Measurements from ENCODE around the gene GPER1.

The GPER1 gene

DNA sequence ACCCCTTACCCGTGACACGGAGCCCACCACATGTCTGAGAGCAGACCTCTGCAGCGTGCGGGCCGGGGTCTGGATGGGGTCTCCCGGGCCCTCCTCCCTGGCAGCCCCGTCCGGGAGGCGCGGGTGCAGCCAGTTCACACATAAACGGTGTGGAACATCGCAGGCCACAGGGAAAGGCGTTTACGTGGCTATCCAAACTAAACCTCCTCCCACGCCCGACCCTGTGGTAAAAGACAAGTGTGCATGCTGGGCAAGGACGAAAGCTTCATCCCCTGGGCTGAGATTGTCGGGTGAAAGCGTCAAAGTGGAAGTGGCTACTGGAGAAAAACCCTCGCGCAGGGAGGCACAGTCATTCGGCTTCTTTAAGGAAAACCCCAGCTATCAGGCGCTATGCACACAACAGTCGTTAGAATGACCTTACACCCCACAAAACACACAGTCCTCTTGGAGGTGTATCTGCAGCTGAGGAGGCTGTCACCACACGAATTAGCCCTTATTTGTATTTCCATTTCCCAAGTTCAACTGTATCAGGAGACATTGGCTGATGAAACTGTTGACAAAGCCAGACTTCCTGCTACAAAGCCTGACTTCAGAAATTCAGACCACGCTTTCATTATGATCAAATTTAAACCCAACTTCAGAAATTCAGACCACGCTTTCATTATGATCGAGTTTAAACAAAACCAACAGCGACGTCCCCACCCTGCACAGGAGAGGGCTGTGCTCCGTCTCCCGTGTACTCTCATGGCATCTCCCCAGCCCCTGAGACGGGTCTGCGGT lies 15.3 kb downstream of the GPER1 start:
- H3K27me3 Mint-ChIP-seq (ENCODE audit: low read depth): peaks cover 4% of the 10 kb centered on the region
- H3K9me3 Mint-ChIP-seq: no peaks in the 10 kb centered on the region
- TF ChIP-seq, protein P1, sequence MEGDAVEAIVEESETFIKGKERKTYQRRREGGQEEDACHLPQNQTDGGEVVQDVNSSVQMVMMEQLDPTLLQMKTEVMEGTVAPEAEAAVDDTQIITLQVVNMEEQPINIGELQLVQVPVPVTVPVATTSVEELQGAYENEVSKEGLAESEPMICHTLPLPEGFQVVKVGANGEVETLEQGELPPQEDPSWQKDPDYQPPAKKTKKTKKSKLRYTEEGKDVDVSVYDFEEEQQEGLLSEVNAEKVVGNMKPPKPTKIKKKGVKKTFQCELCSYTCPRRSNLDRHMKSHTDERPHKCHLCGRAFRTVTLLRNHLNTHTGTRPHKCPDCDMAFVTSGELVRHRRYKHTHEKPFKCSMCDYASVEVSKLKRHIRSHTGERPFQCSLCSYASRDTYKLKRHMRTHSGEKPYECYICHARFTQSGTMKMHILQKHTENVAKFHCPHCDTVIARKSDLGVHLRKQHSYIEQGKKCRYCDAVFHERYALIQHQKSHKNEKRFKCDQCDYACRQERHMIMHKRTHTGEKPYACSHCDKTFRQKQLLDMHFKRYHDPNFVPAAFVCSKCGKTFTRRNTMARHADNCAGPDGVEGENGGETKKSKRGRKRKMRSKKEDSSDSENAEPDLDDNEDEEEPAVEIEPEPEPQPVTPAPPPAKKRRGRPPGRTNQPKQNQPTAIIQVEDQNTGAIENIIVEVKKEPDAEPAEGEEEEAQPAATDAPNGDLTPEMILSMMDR (IDR thresholded peaks at IDR 0.05; ENCODE audit: unreplicated experiment in 3 of 3): no peak
- peaks cover 6% of the 10 kb centered on the region for H3K36me3 Mint-ChIP-seq (ENCODE audit: low read depth)
- peaks cover 56% of the 10 kb centered on the region for H3K4me1 Mint-ChIP-seq
- peak overlapping the region in 2 of 3 experiments; percentile 29 to 51 for H3K27ac Mint-ChIP-seq
- no peak overlapping the region for H3K4me3 Mint-ChIP-seq

DNA sequence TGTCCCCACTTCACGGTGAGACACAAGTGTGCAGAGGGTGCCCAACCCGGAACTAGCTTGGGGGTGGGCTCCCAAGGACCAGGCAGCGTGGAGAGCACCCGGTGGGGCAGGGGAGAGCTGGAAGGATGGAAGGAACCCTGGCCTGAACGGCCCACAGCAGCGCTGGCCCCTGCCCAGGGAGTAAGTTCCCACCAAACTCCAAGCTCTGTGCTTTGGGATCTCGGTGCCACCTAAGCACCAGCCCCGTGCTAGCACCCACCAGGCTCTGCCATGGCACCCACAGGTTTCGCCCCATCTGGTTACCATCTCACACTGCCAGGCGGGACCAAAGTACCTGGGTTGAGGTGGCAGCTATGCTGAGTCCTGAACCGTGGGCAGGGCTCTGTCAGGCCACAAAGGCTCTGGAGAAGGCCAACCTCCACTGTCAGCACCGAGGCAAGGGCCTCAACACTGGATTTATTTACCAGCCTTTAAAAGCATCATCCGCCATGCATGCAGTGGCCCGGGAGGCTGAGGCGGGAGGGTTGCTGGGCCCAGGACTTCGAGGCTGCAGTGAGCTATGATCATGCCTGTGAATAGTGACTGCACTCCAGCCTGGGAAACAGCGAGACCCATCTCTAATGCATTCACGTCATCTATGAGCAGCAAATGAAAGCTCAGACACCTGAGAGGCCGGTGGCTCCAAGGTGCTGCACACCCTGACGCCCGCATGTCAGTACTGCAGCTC lies 16.0 kb downstream of the GPER1 start:
- H3K27ac Mint-ChIP-seq: peak overlapping the region in 2 of 3 experiments; percentile 48 to 69
- TF ChIP-seq, protein P1 (IDR thresholded peaks at IDR 0.05; ENCODE audit: unreplicated experiment in 3 of 3): no peak
- H3K36me3 Mint-ChIP-seq (ENCODE audit: low read depth): peaks cover 4% of the 10 kb centered on the region
- no peaks in the 10 kb centered on the region for H3K9me3 Mint-ChIP-seq
- peaks cover 6% of the 10 kb centered on the region for H3K27me3 Mint-ChIP-seq (ENCODE audit: low read depth)
- no peak overlapping the region for H3K4me3 Mint-ChIP-seq
- H3K4me1 Mint-ChIP-seq: peaks cover 56% of the 10 kb centered on the region

DNA sequence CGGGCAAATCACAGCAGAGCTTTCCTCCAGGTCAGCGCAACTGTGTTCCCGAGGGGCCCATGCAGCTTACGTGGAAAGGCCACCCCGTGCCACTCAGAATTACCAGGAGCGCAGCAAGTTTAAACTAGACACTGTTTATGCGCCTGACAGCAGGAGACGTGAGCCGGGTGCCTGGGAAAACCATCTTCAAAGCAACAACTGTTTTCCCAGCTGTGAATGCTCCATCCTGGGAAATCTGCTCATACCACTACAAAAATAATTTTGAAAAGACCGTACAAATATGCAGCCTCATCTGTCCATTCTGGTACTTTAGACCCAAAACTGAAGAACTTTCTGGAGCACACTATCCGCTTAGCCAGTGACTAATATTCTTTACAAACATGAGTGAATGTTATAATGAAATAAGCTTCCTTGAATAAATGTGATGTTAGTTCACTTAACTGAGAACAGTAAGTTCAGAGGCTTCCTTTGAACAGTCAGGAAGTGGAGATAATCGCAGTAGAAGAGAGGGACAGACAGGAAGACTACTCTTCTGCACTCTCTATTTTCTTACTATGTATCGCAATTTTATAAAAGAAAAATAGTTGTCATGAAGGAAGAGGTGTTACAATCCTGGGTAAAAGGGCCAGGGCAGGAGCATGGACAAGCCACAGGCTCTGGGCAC lies 16.7 kb downstream of the GPER1 start:
- TF ChIP-seq, protein P1 (IDR thresholded peaks at IDR 0.05; ENCODE audit: unreplicated experiment in 3 of 3): no peak
- Mint-ChIP-seq H3K27me3 (ENCODE audit: low read depth) (peaks cover 8% of the 10 kb centered on the region), H3K4me3 (no peak overlapping the region), H3K4me1 (peaks cover 54% of the 10 kb centered on the region), H3K27ac (peak overlapping the region; percentile 18 to 69 (median 48)), H3K9me3 (no peaks in the 10 kb centered on the region), H3K36me3 (ENCODE audit: low read depth) (no peaks in the 10 kb centered on the region)

DNA sequence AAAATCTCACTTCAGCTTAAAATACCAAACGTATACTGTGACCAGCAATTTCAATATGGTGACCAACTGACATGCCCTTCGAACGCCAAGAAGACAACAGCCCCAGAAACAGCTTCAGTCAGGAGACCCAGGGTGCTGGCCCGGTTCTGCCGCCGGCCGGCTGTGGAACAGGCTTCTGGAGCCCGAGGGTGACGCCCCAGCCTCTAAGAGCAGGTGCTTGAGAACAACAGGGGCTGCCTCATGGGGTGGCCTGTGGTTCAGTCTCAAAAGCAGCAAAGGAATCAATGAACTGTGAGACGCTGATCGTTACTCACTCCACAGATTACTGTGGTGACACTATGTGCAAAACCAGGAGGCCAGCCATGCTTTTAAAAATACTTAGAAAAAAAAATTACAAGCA lies 17.3 kb downstream of the GPER1 start:
- Mint-ChIP-seq H3K9me3 (no peaks in the 10 kb centered on the region), H3K27me3 (ENCODE audit: low read depth) (peaks cover 8% of the 10 kb centered on the region), H3K4me3 (no peak overlapping the region), H3K27ac (peak overlapping the region; percentile 18 to 69 (median 48)), H3K4me1 (peaks cover 54% of the 10 kb centered on the region), H3K36me3 (ENCODE audit: low read depth) (no peaks in the 10 kb centered on the region)
- TF ChIP-seq, protein P1 (IDR thresholded peaks at IDR 0.05; ENCODE audit: unreplicated experiment in 3 of 3): no peak

DNA sequence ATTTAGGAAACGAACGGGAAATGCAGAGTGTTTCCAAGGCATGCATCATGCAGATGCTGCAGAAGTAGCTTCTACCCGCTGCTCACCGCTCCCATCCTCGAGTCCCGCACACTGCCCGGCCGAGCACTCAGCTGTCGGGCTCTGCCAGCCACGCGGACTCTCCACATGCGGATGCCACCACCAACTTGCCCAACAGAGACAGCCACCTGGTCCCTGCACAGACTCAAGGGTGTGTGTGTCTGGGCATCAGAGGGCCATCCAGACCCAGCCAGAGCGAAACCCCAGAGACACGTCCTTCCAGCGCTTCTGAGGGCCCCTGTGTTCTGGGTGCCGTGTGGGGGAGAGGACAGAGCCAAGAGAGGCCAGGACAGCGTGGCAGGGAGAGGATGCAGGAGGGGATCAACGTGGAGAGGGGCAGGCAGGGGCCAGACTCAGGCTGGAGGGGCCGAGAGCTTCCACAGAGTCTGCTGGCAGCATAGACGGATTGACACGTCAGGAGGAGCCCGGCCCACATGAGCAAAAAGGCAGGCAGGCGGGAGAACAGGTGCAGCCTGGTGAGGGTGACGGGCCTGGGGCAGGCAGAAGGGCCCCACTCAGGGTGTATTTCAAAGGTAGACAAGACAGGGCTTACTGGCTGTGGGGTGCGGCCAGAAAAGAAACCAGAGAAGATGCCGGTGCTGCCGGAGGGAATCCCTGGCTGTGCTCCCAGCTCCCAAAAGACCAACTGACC lies 18.3 kb downstream of the GPER1 start:
- peaks cover 8% of the 10 kb centered on the region for H3K27me3 Mint-ChIP-seq (ENCODE audit: low read depth)
- H3K4me3 Mint-ChIP-seq: no peak overlapping the region
- TF ChIP-seq, protein P1 (IDR thresholded peaks at IDR 0.05; ENCODE audit: unreplicated experiment in 3 of 3): no peak
- H3K9me3 Mint-ChIP-seq: no peaks in the 10 kb centered on the region
- peak overlapping the region; percentile 6 to 50 (median 11) for H3K27ac Mint-ChIP-seq
- H3K4me1 Mint-ChIP-seq: peaks cover 51% of the 10 kb centered on the region
- H3K36me3 Mint-ChIP-seq (ENCODE audit: low read depth): no peaks in the 10 kb centered on the region

Measured in nephron (organoid).